ENCODE data around the gene GRM1. TPM values are rescaled to one million over a fixed set of nuclear protein-coding genes. Genes with fewer than 3 reads are reported as not detected.

The GRM1 gene
- total and polyA plus RNA-seq, 3 donors from 2014 or later, result 1.3 to 5.6 (median 2.0) TPM

DNA sequence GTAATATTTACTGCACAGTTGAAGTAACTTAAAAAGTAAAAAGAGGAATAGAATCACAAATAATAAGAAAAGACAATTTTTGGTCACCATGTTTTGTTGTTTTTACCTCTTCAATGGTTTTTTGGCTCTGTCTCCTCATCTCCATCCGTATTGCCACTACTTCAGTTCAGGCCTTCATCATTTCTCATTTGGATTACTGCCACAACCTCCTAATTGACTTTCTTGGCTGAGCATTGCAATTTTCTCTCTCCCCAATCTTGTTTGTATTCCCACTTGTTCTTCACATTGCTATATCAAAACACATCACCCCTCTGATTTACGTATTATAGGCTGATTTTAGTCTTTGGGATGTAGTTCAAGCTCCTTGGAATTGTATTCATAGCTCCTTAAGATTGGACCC lies 161.7 kb downstream of the GRM1 start:
- Histone ChIP-seq H3K4me3 (no peak overlapping the region), H3K4me1 (no peaks in the 10 kb centered on the region), H3K27me3 (no peaks in the 10 kb centered on the region), H3K27ac (no peak overlapping the region), H3K9me3 (no peaks in the 10 kb centered on the region), H3K36me3 (ENCODE audit: low read depth, missing control alignments) (no peaks in the 10 kb centered on the region)
- intact Hi-C loops (cut with DNase I; ENCODE audit: low total_unique reads), result no loop called here
- no peak for DNase-seq
- WGBS, 2 donors, result 86 to 87% methylated on average over 2 of the region's 2 CpGs
- no peak for TF ChIP-seq POLR2A (IDR thresholded peaks at IDR 0.05)
- TF ChIP-seq, protein P1, sequence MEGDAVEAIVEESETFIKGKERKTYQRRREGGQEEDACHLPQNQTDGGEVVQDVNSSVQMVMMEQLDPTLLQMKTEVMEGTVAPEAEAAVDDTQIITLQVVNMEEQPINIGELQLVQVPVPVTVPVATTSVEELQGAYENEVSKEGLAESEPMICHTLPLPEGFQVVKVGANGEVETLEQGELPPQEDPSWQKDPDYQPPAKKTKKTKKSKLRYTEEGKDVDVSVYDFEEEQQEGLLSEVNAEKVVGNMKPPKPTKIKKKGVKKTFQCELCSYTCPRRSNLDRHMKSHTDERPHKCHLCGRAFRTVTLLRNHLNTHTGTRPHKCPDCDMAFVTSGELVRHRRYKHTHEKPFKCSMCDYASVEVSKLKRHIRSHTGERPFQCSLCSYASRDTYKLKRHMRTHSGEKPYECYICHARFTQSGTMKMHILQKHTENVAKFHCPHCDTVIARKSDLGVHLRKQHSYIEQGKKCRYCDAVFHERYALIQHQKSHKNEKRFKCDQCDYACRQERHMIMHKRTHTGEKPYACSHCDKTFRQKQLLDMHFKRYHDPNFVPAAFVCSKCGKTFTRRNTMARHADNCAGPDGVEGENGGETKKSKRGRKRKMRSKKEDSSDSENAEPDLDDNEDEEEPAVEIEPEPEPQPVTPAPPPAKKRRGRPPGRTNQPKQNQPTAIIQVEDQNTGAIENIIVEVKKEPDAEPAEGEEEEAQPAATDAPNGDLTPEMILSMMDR (IDR thresholded peaks at IDR 0.05), result no peak

GRCh38 chr6:146191166-146191565 lies 162.3 kb downstream of the GRM1 start:
- TF ChIP-seq, protein P1 (IDR thresholded peaks at IDR 0.05), result no peak
- TF ChIP-seq POLR2A (IDR thresholded peaks at IDR 0.05), result no peak
- Histone ChIP-seq H3K4me1 (no peaks in the 10 kb centered on the region), H3K27ac (no peak overlapping the region), H3K4me3 (no peak overlapping the region), H3K27me3 (no peaks in the 10 kb centered on the region), H3K9me3 (no peaks in the 10 kb centered on the region), H3K36me3 (ENCODE audit: low read depth, missing control alignments) (no peaks in the 10 kb centered on the region)
- 91 to 93% methylated on average over 3 of the region's 3 CpGs for WGBS, 2 donors
- DNase-seq, result no peak
- intact Hi-C loops (cut with DNase I; ENCODE audit: low total_unique reads), result no loop called here

DNA sequence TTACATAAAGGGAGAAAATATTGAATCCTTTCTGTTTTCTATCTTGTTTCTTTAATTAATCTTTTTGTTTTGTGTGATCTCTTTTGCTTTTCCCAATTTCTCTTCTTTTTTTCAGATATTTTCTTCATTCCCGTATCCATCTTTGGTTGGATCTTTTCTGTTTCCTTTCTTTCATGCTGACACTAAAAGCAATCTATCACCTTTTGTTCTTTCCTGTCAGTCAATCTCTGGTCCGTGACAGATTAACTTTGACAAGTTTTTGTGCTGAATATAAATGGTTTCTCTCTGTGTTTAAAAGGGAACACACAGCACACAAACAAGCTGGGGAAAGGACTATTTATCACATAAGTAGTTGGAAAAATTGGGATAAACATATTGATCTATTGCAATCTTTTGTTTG lies 162.8 kb downstream of the GRM1 start:
- DNase-seq, result no peak
- 80 to 84% methylated on average over 2 of the region's 2 CpGs for WGBS, 2 donors
- TF ChIP-seq, protein P1 (IDR thresholded peaks at IDR 0.05), result no peak
- TF ChIP-seq POLR2A (IDR thresholded peaks at IDR 0.05), result no peak
- H3K36me3 ChIP-seq (ENCODE audit: low read depth, missing control alignments), result no peaks in the 10 kb centered on the region
- H3K27me3 ChIP-seq, result no peaks in the 10 kb centered on the region
- no peaks in the 10 kb centered on the region for H3K9me3 ChIP-seq
- intact Hi-C loops (cut with DNase I; ENCODE audit: low total_unique reads), result no loop called here
- H3K27ac ChIP-seq, result no peak overlapping the region
- no peak overlapping the region for H3K4me3 ChIP-seq
- H3K4me1 ChIP-seq, result no peaks in the 10 kb centered on the region

GRCh38 chr6:146194434-146194833 lies 165.6 kb downstream of the GRM1 start:
- Histone ChIP-seq H3K27me3 (no peaks in the 10 kb centered on the region), H3K27ac (no peak overlapping the region), H3K36me3 (ENCODE audit: low read depth, missing control alignments) (no peaks in the 10 kb centered on the region), H3K9me3 (no peaks in the 10 kb centered on the region), H3K4me3 (no peak overlapping the region), H3K4me1 (no peaks in the 10 kb centered on the region)
- DNase-seq, result no peak
- TF ChIP-seq, protein P1 (IDR thresholded peaks at IDR 0.05), result no peak
- no peak for TF ChIP-seq POLR2A (IDR thresholded peaks at IDR 0.05)
- WGBS, 2 donors, result 74 to 76% methylated on average over 4 of the region's 4 CpGs
- intact Hi-C loops (cut with DNase I; ENCODE audit: low total_unique reads), result no loop called here

- no peak for TF ChIP-seq POLR2A (IDR thresholded peaks at IDR 0.05)
- TF ChIP-seq, protein P1 (IDR thresholded peaks at IDR 0.05), result no peak
- H3K27ac ChIP-seq, result no peak overlapping the region
- no peaks in the 10 kb centered on the region for H3K27me3 ChIP-seq
- no peaks in the 10 kb centered on the region for H3K9me3 ChIP-seq
- H3K4me1 ChIP-seq, result no peaks in the 10 kb centered on the region
- intact Hi-C loops (cut with DNase I; ENCODE audit: low total_unique reads), result no loop called here
- 44 to 47% methylated on average over 2 of the region's 2 CpGs for WGBS, 2 donors
- no peak for DNase-seq
- H3K4me3 ChIP-seq, result no peak overlapping the region
- H3K36me3 ChIP-seq (ENCODE audit: low read depth, missing control alignments), result no peaks in the 10 kb centered on the region
These were observed 171.3 kb downstream of the GRM1 start for GRCh38 chr6:146200176-146200575.
